Activated naive CD4-positive, alpha-beta T cell treated with anti-CD3 and anti-CD28 coated beads, Interleukin-2, amount 10 ng/mL, durations not matched to agents 7 days and 5 days (primary cell): ENCODE data around the gene RPL26.
A peak's percentile ranks its signal among the peaks of the same experiment; 100 is the strongest.
"Not testable (repeated sequence)": the region's sequence is repeated elsewhere in the genome, so short reads cannot be mapped to it uniquely, and the experiment has no call there.

ENCODE experiments used
- CTCF ChIA-PET: fragments of 350-600 bp; sonication (Branson Sonifier 250); formaldehyde crosslinking; loops from one replicate; lab custom pipeline; 2021; ENCODE audit warnings: antibody characterized with exemption; lab: Charles Lee
- DNase-seq: peaks from one replicate; pipeline ENCODE4 v3.0.0-alpha.2; 2020
- H3K27ac Mint-ChIP-seq: one replicate; pipeline ENCODE4 v1.8.0; 2021; ENCODE audit warnings: mild to moderate bottlenecking, moderate library complexity, mixed read lengths
- H3K27me3 Mint-ChIP-seq: one replicate; pipeline ENCODE4 v1.8.0; 2021; ENCODE audit warnings: mild to moderate bottlenecking, mixed read lengths
- H3K36me3 Mint-ChIP-seq: one replicate; pipeline ENCODE4 v1.8.0; 2021; ENCODE audit warnings: mixed read lengths
- H3K4me1 Mint-ChIP-seq: one replicate; pipeline ENCODE4 v1.8.0; 2021; ENCODE audit warnings: mixed read lengths
- H3K4me3 Mint-ChIP-seq: one replicate; pipeline ENCODE4 v1.8.0; 2021; ENCODE audit warnings: mild to moderate bottlenecking, moderate library complexity, mixed read lengths
- H3K9me3 Mint-ChIP-seq: one replicate; pipeline ENCODE4 v1.8.0; 2021; ENCODE audit warnings: mixed read lengths

Gene RPL26

GRCh38 chr17:8387914-8388651 is 5.1 kb upstream of the RPL26 start:
- peaks cover 3% of the 10 kb centered on the region for H3K27me3 Mint-ChIP-seq
- no peak overlapping the region for H3K4me3 Mint-ChIP-seq
- CTCF ChIA-PET = no interaction called here
- peaks cover 25% of the 10 kb centered on the region for H3K4me1 Mint-ChIP-seq
- DNase-seq = no peak
- no peaks in the 10 kb centered on the region for H3K9me3 Mint-ChIP-seq
- H3K27ac Mint-ChIP-seq = no peak overlapping the region
- peaks cover under 1% of the 10 kb centered on the region for H3K36me3 Mint-ChIP-seq

DNA sequence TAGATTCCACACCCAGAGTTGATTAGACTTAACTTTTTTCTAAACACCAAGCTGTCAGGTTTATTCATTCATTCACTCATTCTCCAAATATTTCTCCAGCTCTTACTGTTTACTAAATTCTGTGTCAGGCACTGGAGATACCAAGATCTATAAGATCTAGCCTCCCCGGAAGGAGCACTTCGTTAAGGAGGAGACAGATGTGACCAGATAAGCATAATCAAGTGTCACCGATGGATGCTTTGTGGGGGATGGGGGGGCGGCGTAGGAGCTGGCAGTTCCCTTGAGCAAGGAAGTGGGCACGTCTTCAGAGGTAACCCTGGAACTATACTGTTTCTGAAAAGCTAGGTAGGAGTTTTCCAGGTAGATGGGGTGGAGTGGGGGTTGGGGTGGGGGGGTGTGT is 3.8 kb upstream of the RPL26 start:
- Mint-ChIP-seq H3K9me3 (no peaks in the 10 kb centered on the region), H3K4me1 (peaks cover 35% of the 10 kb centered on the region), H3K27me3 (peaks cover 3% of the 10 kb centered on the region), H3K27ac (no peak overlapping the region), H3K4me3 (no peak overlapping the region), H3K36me3 (peaks cover 13% of the 10 kb centered on the region)
- CTCF ChIA-PET = no interaction called here
- DNase-seq = no peak

- CTCF ChIA-PET = no interaction called here
- Mint-ChIP-seq H3K36me3 (peaks cover 31% of the 10 kb centered on the region), H3K27me3 (no peaks in the 10 kb centered on the region), H3K4me1 (peaks cover 52% of the 10 kb centered on the region), H3K9me3 (no peaks in the 10 kb centered on the region), H3K4me3 (peak overlapping the region; percentile 87), H3K27ac (no peak overlapping the region)
- DNase-seq = no peak
Observed at GRCh38 chr17:8384801-8385378, 1.9 kb upstream of the RPL26 start.

DNA sequence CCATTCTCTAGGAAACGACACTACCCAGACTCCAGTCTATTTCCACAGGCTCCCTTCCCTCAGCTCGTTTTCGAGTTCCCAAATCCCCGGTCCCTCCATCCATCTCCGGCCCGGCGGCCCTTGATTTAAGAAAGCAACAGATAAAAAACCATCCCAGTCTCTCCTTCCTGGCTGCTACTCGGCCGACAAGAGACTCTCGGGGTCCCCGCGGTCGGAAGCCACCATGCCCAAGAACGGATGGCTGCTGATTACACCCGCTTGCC is 182 bp downstream of the RPL26 start:
- Mint-ChIP-seq H3K9me3 (no peaks in the 10 kb centered on the region), H3K4me3 (peak overlapping the region; percentile 87), H3K4me1 (peaks cover 67% of the 10 kb centered on the region), H3K36me3 (peaks cover 49% of the 10 kb centered on the region), H3K27me3 (no peaks in the 10 kb centered on the region), H3K27ac (peak overlapping the region; percentile 88)
- CTCF ChIA-PET = interaction anchor here (0.7 kb wide), 1 partner anchor 10 kb away, joined by 3 read pairs; no protein-coding TSS in a partner anchor
- no peak for DNase-seq

DNA sequence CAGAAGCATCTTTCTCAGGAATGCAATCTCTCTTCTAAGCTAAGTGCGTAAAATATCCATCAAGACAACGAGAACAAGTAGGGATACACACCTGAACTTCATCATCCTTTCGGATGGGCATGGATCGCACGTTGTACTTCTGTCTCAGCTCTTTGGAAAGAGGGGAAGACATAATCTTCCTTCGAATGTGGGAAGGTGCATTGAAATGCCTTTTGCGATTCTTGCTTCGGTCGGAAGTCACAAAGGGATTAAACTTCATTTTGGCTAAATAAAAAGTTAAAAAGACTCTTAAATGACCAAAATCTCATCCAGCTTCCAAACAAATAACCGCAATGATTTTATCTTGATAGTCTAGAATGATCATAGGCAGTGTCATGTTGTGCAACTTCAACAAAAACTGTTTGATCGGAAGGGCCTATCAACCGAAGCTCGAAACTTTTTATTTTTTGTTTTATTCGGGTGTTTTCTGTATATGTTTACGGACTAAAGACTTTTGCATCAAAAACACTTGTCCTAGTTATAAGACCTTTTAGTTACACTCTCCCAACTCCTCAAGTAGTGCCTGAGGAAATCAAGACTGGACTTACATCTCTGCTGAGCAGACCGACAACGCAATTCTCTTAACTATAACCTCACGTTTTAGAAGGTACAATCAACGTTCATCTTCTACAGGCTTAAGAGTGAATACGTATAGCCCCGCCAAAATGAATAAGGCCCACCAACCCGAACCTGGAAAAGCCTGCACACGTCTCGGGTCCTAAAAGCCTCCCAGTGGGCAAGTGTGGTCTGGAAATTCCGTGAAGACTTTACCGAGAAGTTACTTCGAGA is 727 bp downstream of the RPL26 start:
- Mint-ChIP-seq H3K27ac (peak overlapping the region; percentile 88), H3K36me3 (peaks cover 54% of the 10 kb centered on the region), H3K27me3 (no peaks in the 10 kb centered on the region), H3K4me3 (peak overlapping the region; percentile 87), H3K9me3 (no peaks in the 10 kb centered on the region), H3K4me1 (peaks cover 72% of the 10 kb centered on the region)
- no peak for DNase-seq
- CTCF ChIA-PET = interaction anchor here (0.6 to 0.7 kb wide), 2 partner anchors 11 to 28 kb away, joined by 3 read pairs; no protein-coding TSS in a partner anchor

DNA sequence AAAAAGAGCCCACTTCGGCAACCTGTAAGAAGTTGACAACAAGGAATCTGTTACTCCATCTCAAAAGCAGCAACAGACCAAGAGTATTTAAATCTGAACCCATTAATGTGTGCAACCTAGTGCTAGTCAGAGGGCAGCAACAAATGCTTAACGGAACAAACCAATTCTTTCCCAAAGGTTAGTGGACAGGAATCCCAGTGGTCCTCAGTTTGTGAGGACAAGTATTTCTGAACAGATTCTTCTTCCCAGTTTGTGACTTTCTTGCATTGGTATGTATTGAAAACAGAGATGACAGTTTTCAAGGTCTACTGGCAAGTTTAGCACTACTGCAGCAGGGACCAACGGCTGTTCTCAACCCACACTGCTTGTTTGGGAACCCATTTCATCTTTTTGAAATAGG is 2.9 kb downstream of the RPL26 start:
- H3K4me1 Mint-ChIP-seq = peaks cover 81% of the 10 kb centered on the region
- H3K27ac Mint-ChIP-seq = peak overlapping the region; percentile 28

DNA sequence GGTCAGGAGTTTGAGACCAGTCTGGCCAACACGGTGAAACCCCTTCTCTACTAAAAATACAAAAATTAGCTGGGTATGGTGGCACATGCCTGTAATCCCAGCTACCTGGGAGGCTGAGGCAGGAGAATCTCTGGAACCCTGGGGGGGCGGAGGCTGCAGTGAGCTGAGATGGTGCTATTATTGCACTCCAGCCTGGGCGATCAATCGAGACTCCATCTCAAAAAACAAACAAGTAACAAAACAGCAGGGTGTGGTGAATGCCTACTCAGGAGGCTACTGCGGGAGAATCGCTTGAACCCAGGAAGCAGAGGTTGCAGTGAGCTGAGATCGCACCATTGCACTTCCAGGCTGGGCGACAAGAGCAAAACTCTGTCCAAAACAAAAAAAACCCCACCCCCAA is 4.9 kb downstream of the RPL26 start:
- not testable (repeated sequence) for H3K27ac Mint-ChIP-seq, H3K9me3 Mint-ChIP-seq, DNase-seq, H3K4me3 Mint-ChIP-seq, H3K27me3 Mint-ChIP-seq
- CTCF ChIA-PET = interaction anchor here (1.1 to 1.2 kb wide), 2 partner anchors 369 to 517 kb away, joined by 3 to 4 read pairs; no protein-coding TSS in a partner anchor
- peaks cover 70% of the 10 kb centered on the region for H3K36me3 Mint-ChIP-seq
- H3K4me1 Mint-ChIP-seq = peaks cover 72% of the 10 kb centered on the region

More for the DNA sequence above, 2.9 kb downstream of the RPL26 start:
- Mint-ChIP-seq H3K9me3 (no peaks in the 10 kb centered on the region), H3K36me3 (peaks cover 68% of the 10 kb centered on the region), H3K27me3 (no peaks in the 10 kb centered on the region), H3K4me3 (no peak overlapping the region)
- CTCF ChIA-PET = no interaction called here
- DNase-seq = no peak

GRCh38 chr17:8377422-8377821 is 5.6 kb downstream of the RPL26 start:
- H3K4me1 Mint-ChIP-seq = peaks cover 67% of the 10 kb centered on the region
- CTCF ChIA-PET = interaction anchor here (1.1 to 2.2 kb wide), 8 partner anchors 12 to 518 kb away, joined by 3 to 5 read pairs (median 4); no protein-coding TSS in a partner anchor
- no peaks in the 10 kb centered on the region for H3K9me3 Mint-ChIP-seq
- peaks cover 63% of the 10 kb centered on the region for H3K36me3 Mint-ChIP-seq
- peak overlapping the region; percentile 86 for H3K27ac Mint-ChIP-seq
- no peaks in the 10 kb centered on the region for H3K27me3 Mint-ChIP-seq
- H3K4me3 Mint-ChIP-seq = peak overlapping the region; percentile 76
- DNase-seq = no peak

- Mint-ChIP-seq H3K9me3 (no peaks in the 10 kb centered on the region), H3K4me1 (peaks cover 61% of the 10 kb centered on the region), H3K27ac (peak within 1 kb of the TSS; percentile 86), H3K4me3 (peak within 1 kb of the TSS; percentile 76), H3K36me3 (peaks cover 55% of the 10 kb centered on the region), H3K27me3 (no peaks in the 10 kb centered on the region)
- CTCF ChIA-PET = interaction anchor here (0.6 to 2.2 kb wide), 7 partner anchors 11 to 257 kb away, joined by 3 to 5 read pairs (median 5); no protein-coding TSS in a partner anchor
- DNase-seq = peak; percentile 95
Observed at GRCh38 chr17:8376271-8377067, 6.5 kb downstream of the RPL26 start, which contains the start of gene KRABD2. Gene KRABD2, minus strand, starts transcription at chr17:8376704.

- Mint-ChIP-seq H3K36me3 (peaks cover 48% of the 10 kb centered on the region), H3K4me1 (peaks cover 54% of the 10 kb centered on the region)
Observed at GRCh38 chr17:8375738-8376259, 7.2 kb downstream of the RPL26 start.

GRCh38 chr17:8373856-8374255 is 9.1 kb downstream of the RPL26 start:
- Mint-ChIP-seq H3K4me1 (peaks cover 41% of the 10 kb centered on the region), H3K36me3 (peaks cover 45% of the 10 kb centered on the region)
- H3K27ac Mint-ChIP-seq, DNase-seq, H3K4me3 Mint-ChIP-seq, H3K27me3 Mint-ChIP-seq, CTCF ChIA-PET, H3K9me3 Mint-ChIP-seq: not testable (repeated sequence)

More at GRCh38 chr17:8375738-8376259, 7.2 kb downstream of the RPL26 start:
- peak overlapping the region; percentile 86 for H3K27ac Mint-ChIP-seq
- no peak for DNase-seq
- no peaks in the 10 kb centered on the region for H3K9me3 Mint-ChIP-seq
- H3K4me3 Mint-ChIP-seq = peak overlapping the region; percentile 76
- CTCF ChIA-PET = interaction anchor here (0.6 to 2.2 kb wide), 4 partner anchors 11 to 132 kb away, joined by 3 to 5 read pairs (median 5); no protein-coding TSS in a partner anchor
- no peaks in the 10 kb centered on the region for H3K27me3 Mint-ChIP-seq

DNA sequence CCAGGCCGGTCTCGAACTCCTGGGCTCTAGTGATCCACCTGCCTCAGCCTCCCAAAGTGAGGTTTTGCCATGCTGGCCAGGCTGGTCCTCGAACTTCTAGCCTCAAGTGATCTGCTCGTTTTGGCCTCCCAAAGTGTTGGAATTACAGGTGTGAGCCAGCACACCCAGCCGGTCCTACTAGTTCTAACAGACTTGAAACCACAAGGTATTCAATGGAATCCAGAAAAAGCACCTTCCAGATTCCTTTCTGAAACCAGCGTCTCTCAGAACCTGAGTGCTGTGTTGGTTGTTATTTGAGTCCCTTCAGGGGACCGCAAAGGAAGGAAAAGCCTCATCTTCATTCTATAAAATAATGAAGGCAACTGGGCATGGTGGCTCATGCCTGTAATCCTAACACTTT is 10.6 kb downstream of the RPL26 start:
- DNase-seq = no peak
- H3K4me1 Mint-ChIP-seq = peaks cover 31% of the 10 kb centered on the region
- H3K27me3 Mint-ChIP-seq = no peaks in the 10 kb centered on the region
- H3K9me3 Mint-ChIP-seq = no peaks in the 10 kb centered on the region
- no peak overlapping the region for H3K27ac Mint-ChIP-seq
- CTCF ChIA-PET = no interaction called here
- no peak overlapping the region for H3K4me3 Mint-ChIP-seq
- H3K36me3 Mint-ChIP-seq = peaks cover 35% of the 10 kb centered on the region

DNA sequence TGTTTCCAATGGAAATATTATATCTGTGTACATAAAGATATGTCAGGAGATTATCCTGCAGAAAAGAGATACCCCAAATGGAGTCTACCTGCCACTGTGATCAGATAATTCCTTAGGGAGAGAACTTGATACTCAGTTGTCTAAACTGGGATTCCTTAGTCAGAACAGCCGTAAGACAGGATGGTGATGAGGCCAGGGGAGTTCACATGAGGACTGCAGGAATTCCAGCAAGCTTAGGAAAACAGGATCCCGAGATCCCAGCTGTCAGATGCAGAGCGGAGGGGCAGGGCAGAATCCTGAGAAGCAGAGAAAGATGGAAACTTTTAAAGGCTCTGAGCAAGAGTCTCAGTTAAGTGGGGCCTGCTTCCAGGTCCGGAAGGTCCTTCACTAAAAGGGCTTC is 11.2 kb downstream of the RPL26 start:
- no peak overlapping the region for H3K4me3 Mint-ChIP-seq
- H3K36me3 Mint-ChIP-seq = peaks cover 28% of the 10 kb centered on the region
- CTCF ChIA-PET = no interaction called here
- DNase-seq = no peak
- H3K27ac Mint-ChIP-seq = no peak overlapping the region
- H3K4me1 Mint-ChIP-seq = peaks cover 24% of the 10 kb centered on the region
- no peaks in the 10 kb centered on the region for H3K27me3 Mint-ChIP-seq
- H3K9me3 Mint-ChIP-seq = no peaks in the 10 kb centered on the region
